Spleen (tissue), 7 donors: ENCODE measurements around the gene KSR1.

Experiments used
- CTCF ChIP-seq, 11 experiments: fragments of 200-600 bp in 7 of 11; fragments of 450-650 bp in 4 of 11; sonication (generic) in 4 of 11; IDR thresholded peaks in 8 of 11; conservative IDR thresholded peaks in 3 of 11; 1 replicate in 7 of 11; 2 replicates in 4 of 11; pipeline versions ENCODE4 v1.4.0 to v1.8.0; 2016 to 2021; ENCODE audit warnings: antibody characterized with exemption in 11 of 11, inconsistent platforms in 4 of 11, mild to moderate bottlenecking in 1 of 11
- POLR2A ChIP-seq, 3 donors: fragments of 450-650 bp; IDR thresholded peaks; one replicate each; pipeline ENCODE4 v1.5.1; 2017; ENCODE audit warnings: antibody characterized with exemption in 3 of 3, mild to moderate bottlenecking in 1 of 3
- donor health status: DM: no; HTN: no; CAD: no; lungs with moderate emphysema.
- donor health status: DM: no; HTN: no; CAD: no.
- donor health status: DM: no; HTN: no; CAD: no.

- TF ChIP-seq POLR2A (IDR thresholded peaks at IDR 0.05), result no peak
- no peak for TF ChIP-seq CTCF (IDR thresholded peaks at IDR 0.05 in 8 of 11, conservative IDR thresholded peaks at IDR 0.05 in 3 of 11)
These were observed 6.7 kb upstream of the KSR1 start for GRCh38 chr17:27449541-27449940.
